ENCODE data around the gene MYO10. TPM values are rescaled to one million over a fixed set of nuclear protein-coding genes. Genes with fewer than 3 reads are reported as not detected.
A peak's percentile ranks its signal among the peaks of the same experiment; 100 is the strongest.

Gene MYO10
- total and polyA plus RNA-seq, 2 experiments from 2014 or later = 119 to 276 TPM

- Histone ChIP-seq H2AFZ (no peak overlapping the region), H3K4me2 (no peak overlapping the region), H3K27ac (ENCODE audit: low read depth) (peak overlapping the region; percentile 81), H3K79me2 (replicated peaks; ENCODE audit: insufficient read depth) (no peaks in the 10 kb centered on the region), H3F3A (replicated peaks; ENCODE audit: low read depth) (peaks cover 3% of the 10 kb centered on the region; the same call in 1 of the 2 replicates), H3K4me3 (no peak overlapping the region), H3K4me1 (ENCODE audit: insufficient read depth) (peaks cover 34% of the 10 kb centered on the region), H4K20me1 (replicated peaks; ENCODE audit: insufficient read depth) (no peaks in the 10 kb centered on the region), H3K27me3 (ENCODE audit: insufficient read depth) (no peaks in the 10 kb centered on the region), H3K36me3 (ENCODE audit: insufficient read depth) (peaks cover 4% of the 10 kb centered on the region), H3K9me2 (ENCODE audit: insufficient read depth) (no peaks in the 10 kb centered on the region)
- TF ChIP-seq ZNF114 (CRISPR knock-in tag; IDR thresholded peaks at IDR 0.05) (no peak), POLR2AphosphoS5 (IDR thresholded peaks at IDR 0.05; ENCODE audit: low read depth) (no peak), JUNB (IDR thresholded peaks at IDR 0.05; ENCODE audit: unreplicated experiment) (no peak), ZNF331 (CRISPR knock-in tag; IDR thresholded peaks at IDR 0.05; ENCODE audit: low read depth) (no peak), ZNF462 (CRISPR knock-in tag; IDR thresholded peaks at IDR 0.05) (no peak), EZH2 (IDR thresholded peaks at IDR 0.05; ENCODE audit: low read depth, unreplicated experiment) (no peak), CTCF (conservative IDR thresholded peaks at IDR 0.05; ENCODE audit: low read depth in 2 of 2) (no peak), EZH2phosphoT487 (IDR thresholded peaks at IDR 0.05; ENCODE audit: unreplicated experiment) (no peak), STAT1 (IDR thresholded peaks at IDR 0.05; ENCODE audit: unreplicated experiment) (no peak), REST (IDR thresholded peaks at IDR 0.05; ENCODE audit: unreplicated experiment) (no peak), CREB1 (CRISPR knock-in tag; IDR thresholded peaks at IDR 0.05; ENCODE audit: low read depth) (no peak), ETS1 (IDR thresholded peaks at IDR 0.05) (no peak), NANOG (IDR thresholded peaks at IDR 0.05; ENCODE audit: borderline replicate concordance) (no peak)
- peaks cover 4% of the 10 kb centered on the region for H3K27me3 Mint-ChIP-seq (ENCODE audit: insufficient read depth, low read depth, poor library complexity)
- DNase-seq (ENCODE audit: low spot score) = no peak
- no peak overlapping the region for H3K4me3 Mint-ChIP-seq
- H3K27ac Mint-ChIP-seq = 0 out of 2 replicates have a peak overlapping the region, but pooled peaks have one; percentile 1
- H3K36me3 Mint-ChIP-seq (ENCODE audit: low read depth) = peaks cover 38% of the 10 kb centered on the region
- H3K4me1 Mint-ChIP-seq = peaks cover 33% of the 10 kb centered on the region
- ATAC-seq = no peak
- no peaks in the 10 kb centered on the region for H3K9me3 Mint-ChIP-seq
These were observed 180.4 kb downstream of the MYO10 start for GRCh38 chr5:16755641-16756040.

All from GM23338 (cell line).